CD4-positive, alpha-beta T cell treated with Interleukin-15 for 1 hour (primary cell): ENCODE results near the gene MEI1.

Source experiments
- DNase-seq: peaks from one replicate; pipeline ENCODE4 v3.0.0-alpha.2; 2020

MEI1 gene

GRCh38 chr22:41842996-41843970 lies 144.0 kb downstream of the MEI1 start:
- no peak for DNase-seq

- DNase-seq: no peak
Observed at GRCh38 chr22:41844036-41844435, 144.7 kb downstream of the MEI1 start.

GRCh38 chr22:41844513-41844912 lies 145.2 kb downstream of the MEI1 start:
- no peak for DNase-seq

- no peak for DNase-seq
Observed at GRCh38 chr22:41845380-41846267, 146.3 kb downstream of the MEI1 start.

- no peak for DNase-seq
Observed at GRCh38 chr22:41846268-41846987, 147.1 kb downstream of the MEI1 start.

- no peak for DNase-seq
Observed at GRCh38 chr22:41847300-41847699, 148.0 kb downstream of the MEI1 start.

GRCh38 chr22:41848468-41848867 lies 149.2 kb downstream of the MEI1 start:
- peak; percentile 70 for DNase-seq
